ENCODE results near the gene ARPC1A. TPM values are rescaled to one million over a fixed set of nuclear protein-coding genes. Genes with fewer than 3 reads are reported as not detected.
"Not testable (repeated sequence)": the region's sequence is repeated elsewhere in the genome, so short reads cannot be mapped to it uniquely, and the experiment has no call there.

The ARPC1A gene
- total RNA-seq, 2 donors from 2014 or later: 150 to 154 TPM

DNA sequence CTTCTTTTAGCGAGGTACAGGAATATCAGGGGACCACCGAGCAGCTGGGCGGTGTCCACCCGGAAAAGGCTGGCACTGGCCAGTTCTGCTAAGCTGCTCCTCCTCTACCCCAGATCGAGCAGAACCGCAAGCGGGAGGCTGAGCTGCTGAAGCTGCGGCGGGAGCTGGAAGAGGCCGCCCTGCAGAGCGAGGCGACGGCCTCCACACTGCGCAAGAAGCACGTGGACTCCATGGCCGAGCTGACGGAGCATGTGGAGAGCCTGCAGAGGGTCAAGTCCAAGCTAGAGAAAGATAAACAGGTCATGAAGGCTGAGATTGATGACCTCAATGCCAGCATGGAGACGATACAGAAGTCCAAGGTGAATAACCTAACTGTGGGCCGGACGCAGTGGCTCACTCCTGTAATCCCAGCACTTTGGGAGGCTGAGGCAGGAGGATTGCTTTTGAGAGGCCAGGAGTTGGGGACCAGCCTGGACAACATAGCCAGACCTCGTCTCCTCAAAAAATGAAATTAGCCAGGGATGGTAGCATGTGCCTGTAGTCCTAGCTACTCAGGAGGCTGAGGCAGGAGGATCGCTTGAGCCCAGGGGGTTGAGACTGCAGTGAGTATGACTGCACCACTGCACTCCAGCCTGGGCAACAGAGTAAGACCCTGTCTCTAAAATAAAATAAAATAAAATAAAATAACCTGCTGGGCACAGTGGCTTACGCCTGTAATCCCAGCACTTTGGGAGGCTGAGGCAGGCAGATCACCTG is 37.7 kb upstream of the ARPC1A start:
- DNase-seq: no peak
- Histone ChIP-seq H3K36me3 (ENCODE audit: control insufficient read depth, insufficient read depth, low read length) (no peaks in the 10 kb centered on the region), H3K9me3 (ENCODE audit: control insufficient read depth, low read length) (no peaks in the 10 kb centered on the region), H3K9ac (ENCODE audit: extremely low read depth, low read length, poor library complexity, severe bottlenecking) (no peak overlapping the region), H3K4me1 (ENCODE audit: control insufficient read depth, insufficient read depth, low read length) (no peaks in the 10 kb centered on the region), H3K4me3 (ENCODE audit: low read length) (no peak overlapping the region), H3K27ac (ENCODE audit: low read depth, low read length) (no peak overlapping the region), H3K27me3 (ENCODE audit: control insufficient read depth, insufficient read depth, low read length, poor library complexity, severe bottlenecking) (no peaks in the 10 kb centered on the region)
- 93 to 94% methylated on average over 17 to 23 of the region's 23 CpGs for WGBS, 2 experiments (ENCODE audit: insufficient coverage in 1 of 2, insufficient read length in 1 of 2)
- Mint-ChIP-seq H3K27me3 (ENCODE audit: insufficient read depth) (no peaks in the 10 kb centered on the region), H3K9me3 (no peaks in the 10 kb centered on the region), H3K36me3 (ENCODE audit: low read depth) (no peaks in the 10 kb centered on the region), H3K4me3 (no peak overlapping the region), H3K4me1 (no peaks in the 10 kb centered on the region), H3K27ac (no peak overlapping the region)
- TF ChIP-seq, protein P1, sequence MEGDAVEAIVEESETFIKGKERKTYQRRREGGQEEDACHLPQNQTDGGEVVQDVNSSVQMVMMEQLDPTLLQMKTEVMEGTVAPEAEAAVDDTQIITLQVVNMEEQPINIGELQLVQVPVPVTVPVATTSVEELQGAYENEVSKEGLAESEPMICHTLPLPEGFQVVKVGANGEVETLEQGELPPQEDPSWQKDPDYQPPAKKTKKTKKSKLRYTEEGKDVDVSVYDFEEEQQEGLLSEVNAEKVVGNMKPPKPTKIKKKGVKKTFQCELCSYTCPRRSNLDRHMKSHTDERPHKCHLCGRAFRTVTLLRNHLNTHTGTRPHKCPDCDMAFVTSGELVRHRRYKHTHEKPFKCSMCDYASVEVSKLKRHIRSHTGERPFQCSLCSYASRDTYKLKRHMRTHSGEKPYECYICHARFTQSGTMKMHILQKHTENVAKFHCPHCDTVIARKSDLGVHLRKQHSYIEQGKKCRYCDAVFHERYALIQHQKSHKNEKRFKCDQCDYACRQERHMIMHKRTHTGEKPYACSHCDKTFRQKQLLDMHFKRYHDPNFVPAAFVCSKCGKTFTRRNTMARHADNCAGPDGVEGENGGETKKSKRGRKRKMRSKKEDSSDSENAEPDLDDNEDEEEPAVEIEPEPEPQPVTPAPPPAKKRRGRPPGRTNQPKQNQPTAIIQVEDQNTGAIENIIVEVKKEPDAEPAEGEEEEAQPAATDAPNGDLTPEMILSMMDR (conservative IDR thresholded peaks at IDR 0.05): no peak

DNA sequence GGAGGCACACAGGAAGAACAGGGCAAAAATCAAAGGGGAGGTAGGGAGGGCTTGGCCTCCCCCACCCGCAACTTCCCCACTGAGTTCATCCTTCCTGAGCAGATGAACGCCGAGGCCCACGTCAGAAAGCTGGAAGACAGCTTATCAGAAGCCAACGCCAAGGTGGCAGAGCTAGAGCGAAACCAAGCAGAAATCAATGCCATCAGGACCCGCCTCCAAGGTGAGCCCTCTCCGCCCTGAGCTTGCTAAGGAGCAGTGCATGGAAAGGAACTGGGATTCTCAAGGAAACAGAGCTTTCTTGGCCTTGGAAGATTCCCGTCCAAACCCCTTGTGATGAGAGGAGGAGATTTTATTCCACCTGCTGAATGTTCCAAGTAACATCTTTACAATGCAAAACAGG is 36.5 kb upstream of the ARPC1A start:
- no peaks in the 10 kb centered on the region for H3K4me1 ChIP-seq (ENCODE audit: control insufficient read depth, insufficient read depth, low read length)
- H3K9ac ChIP-seq (ENCODE audit: extremely low read depth, low read length, poor library complexity, severe bottlenecking): no peak overlapping the region
- Mint-ChIP-seq H3K4me3 (no peak overlapping the region), H3K4me1 (no peaks in the 10 kb centered on the region), H3K27ac (no peak overlapping the region), H3K36me3 (ENCODE audit: low read depth) (no peaks in the 10 kb centered on the region), H3K27me3 (ENCODE audit: insufficient read depth) (no peaks in the 10 kb centered on the region), H3K9me3 (no peaks in the 10 kb centered on the region)
- TF ChIP-seq, protein P1 (conservative IDR thresholded peaks at IDR 0.05): no peak
- no peak overlapping the region for H3K4me3 ChIP-seq (ENCODE audit: low read length)
- no peaks in the 10 kb centered on the region for H3K36me3 ChIP-seq (ENCODE audit: control insufficient read depth, insufficient read depth, low read length)
- no peak for DNase-seq
- no peak overlapping the region for H3K27ac ChIP-seq (ENCODE audit: low read depth, low read length)
- 83 to 86% methylated on average over 7 to 9 of the region's 9 CpGs for WGBS, 2 experiments (ENCODE audit: insufficient coverage in 1 of 2, insufficient read length in 1 of 2)
- H3K27me3 ChIP-seq (ENCODE audit: control insufficient read depth, insufficient read depth, low read length, poor library complexity, severe bottlenecking): no peaks in the 10 kb centered on the region
- H3K9me3 ChIP-seq (ENCODE audit: control insufficient read depth, low read length): no peaks in the 10 kb centered on the region

DNA sequence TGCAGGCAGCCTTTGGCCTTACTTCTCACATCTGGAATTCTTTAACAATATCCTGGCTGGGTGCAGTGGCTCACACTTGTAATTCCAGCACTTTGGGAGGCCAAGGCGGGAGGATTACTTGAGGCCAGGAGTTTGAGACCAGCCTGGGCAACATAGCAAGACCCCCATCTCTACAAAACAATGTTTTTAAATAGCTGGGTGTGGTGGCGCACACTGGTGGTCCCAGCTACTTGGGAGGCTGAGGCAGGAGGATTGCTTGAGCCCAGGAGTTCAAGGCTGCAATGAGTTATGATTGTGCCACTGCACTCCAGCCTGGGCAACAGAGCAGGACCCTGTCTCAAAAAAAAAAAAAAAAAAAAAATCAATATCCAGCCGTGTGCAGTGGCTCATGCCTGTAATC is 35.5 kb upstream of the ARPC1A start:
- H3K36me3 ChIP-seq (ENCODE audit: control insufficient read depth, insufficient read depth, low read length); H3K9me3 ChIP-seq (ENCODE audit: control insufficient read depth, low read length); H3K9me3 Mint-ChIP-seq; H3K27me3 Mint-ChIP-seq (ENCODE audit: insufficient read depth); DNase-seq; H3K36me3 Mint-ChIP-seq (ENCODE audit: low read depth); H3K27me3 ChIP-seq (ENCODE audit: control insufficient read depth, insufficient read depth, low read length, poor library complexity, severe bottlenecking); H3K4me1 ChIP-seq (ENCODE audit: control insufficient read depth, insufficient read depth, low read length); H3K4me3 ChIP-seq (ENCODE audit: low read length); H3K27ac ChIP-seq (ENCODE audit: low read depth, low read length); H3K4me1 Mint-ChIP-seq; H3K27ac Mint-ChIP-seq; H3K4me3 Mint-ChIP-seq; H3K9ac ChIP-seq (ENCODE audit: extremely low read depth, low read length, poor library complexity, severe bottlenecking): not testable (repeated sequence)
- 92 to 100% methylated on average over 2 to 3 of the region's 3 CpGs for WGBS, 2 experiments (ENCODE audit: insufficient coverage in 1 of 2, insufficient read length in 1 of 2)
